Measurements from ENCODE around the gene SPECC1. TPM values are rescaled to one million over a fixed set of nuclear protein-coding genes. Genes with fewer than 3 reads are reported as not detected.

SPECC1 gene
- total RNA-seq, 1 donor from 2014 or later, result 69.6 TPM

- Mint-ChIP-seq H3K4me3 (ENCODE audit: low read depth) (no peak overlapping the region), H3K27ac (no peak overlapping the region), H3K9me3 (ENCODE audit: low read depth) (no peaks in the 10 kb centered on the region), H3K36me3 (ENCODE audit: insufficient read depth) (peaks cover 10% of the 10 kb centered on the region), H3K4me1 (ENCODE audit: low read depth) (peaks cover 8% of the 10 kb centered on the region), H3K27me3 (no peaks in the 10 kb centered on the region)
- no peak for DNase-seq (ENCODE audit: low spot score, unreplicated experiment)
- TF ChIP-seq, protein P1, sequence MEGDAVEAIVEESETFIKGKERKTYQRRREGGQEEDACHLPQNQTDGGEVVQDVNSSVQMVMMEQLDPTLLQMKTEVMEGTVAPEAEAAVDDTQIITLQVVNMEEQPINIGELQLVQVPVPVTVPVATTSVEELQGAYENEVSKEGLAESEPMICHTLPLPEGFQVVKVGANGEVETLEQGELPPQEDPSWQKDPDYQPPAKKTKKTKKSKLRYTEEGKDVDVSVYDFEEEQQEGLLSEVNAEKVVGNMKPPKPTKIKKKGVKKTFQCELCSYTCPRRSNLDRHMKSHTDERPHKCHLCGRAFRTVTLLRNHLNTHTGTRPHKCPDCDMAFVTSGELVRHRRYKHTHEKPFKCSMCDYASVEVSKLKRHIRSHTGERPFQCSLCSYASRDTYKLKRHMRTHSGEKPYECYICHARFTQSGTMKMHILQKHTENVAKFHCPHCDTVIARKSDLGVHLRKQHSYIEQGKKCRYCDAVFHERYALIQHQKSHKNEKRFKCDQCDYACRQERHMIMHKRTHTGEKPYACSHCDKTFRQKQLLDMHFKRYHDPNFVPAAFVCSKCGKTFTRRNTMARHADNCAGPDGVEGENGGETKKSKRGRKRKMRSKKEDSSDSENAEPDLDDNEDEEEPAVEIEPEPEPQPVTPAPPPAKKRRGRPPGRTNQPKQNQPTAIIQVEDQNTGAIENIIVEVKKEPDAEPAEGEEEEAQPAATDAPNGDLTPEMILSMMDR (IDR thresholded peaks at IDR 0.05; ENCODE audit: unreplicated experiment), result no peak
Measured at GRCh38 chr17:20280051-20280450, 270.9 kb downstream of the SPECC1 start.

- Mint-ChIP-seq H3K27me3 (no peaks in the 10 kb centered on the region), H3K27ac (no peak overlapping the region), H3K36me3 (ENCODE audit: insufficient read depth) (peaks cover 10% of the 10 kb centered on the region), H3K9me3 (ENCODE audit: low read depth) (no peaks in the 10 kb centered on the region), H3K4me3 (ENCODE audit: low read depth) (no peak overlapping the region), H3K4me1 (ENCODE audit: low read depth) (peaks cover 10% of the 10 kb centered on the region)
- TF ChIP-seq, protein P1 (IDR thresholded peaks at IDR 0.05; ENCODE audit: unreplicated experiment), result no peak
- DNase-seq (ENCODE audit: low spot score, unreplicated experiment), result no peak
Measured at GRCh38 chr17:20280851-20281250, 271.7 kb downstream of the SPECC1 start.

DNA sequence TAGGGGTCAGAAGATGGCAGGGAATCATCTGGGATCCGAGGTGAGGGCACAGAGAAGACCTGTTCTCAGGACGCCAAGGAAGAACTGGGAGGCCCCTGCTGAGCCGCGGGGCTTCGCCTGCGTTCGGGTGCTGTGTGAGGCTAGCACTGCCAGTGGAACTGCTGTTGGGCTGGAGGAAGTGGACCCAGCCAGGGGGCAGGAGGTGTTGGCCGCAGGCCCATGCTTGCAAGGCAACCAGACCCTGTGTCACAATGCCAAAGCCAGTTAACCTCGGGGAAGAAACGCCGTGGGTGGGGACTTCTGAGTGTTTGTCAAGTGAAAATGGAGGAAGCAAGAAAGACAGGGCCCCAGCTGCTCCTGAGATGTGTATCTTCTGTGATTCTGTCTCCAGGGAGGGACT lies 272.7 kb downstream of the SPECC1 start:
- no peaks in the 10 kb centered on the region for H3K9me3 Mint-ChIP-seq (ENCODE audit: low read depth)
- no peak for DNase-seq (ENCODE audit: low spot score, unreplicated experiment)
- H3K4me1 Mint-ChIP-seq (ENCODE audit: low read depth), result peaks cover 10% of the 10 kb centered on the region
- no peak overlapping the region for H3K4me3 Mint-ChIP-seq (ENCODE audit: low read depth)
- H3K36me3 Mint-ChIP-seq (ENCODE audit: insufficient read depth), result peaks cover 10% of the 10 kb centered on the region
- no peaks in the 10 kb centered on the region for H3K27me3 Mint-ChIP-seq
- no peak overlapping the region for H3K27ac Mint-ChIP-seq
- TF ChIP-seq, protein P1 (IDR thresholded peaks at IDR 0.05; ENCODE audit: unreplicated experiment), result no peak

- no peaks in the 10 kb centered on the region for H3K27me3 Mint-ChIP-seq
- TF ChIP-seq, protein P1 (IDR thresholded peaks at IDR 0.05; ENCODE audit: unreplicated experiment), result no peak
Measured at GRCh38 chr17:20282526-20283308, 273.6 kb downstream of the SPECC1 start.

GRCh38 chr17:20284022-20284421 lies 274.9 kb downstream of the SPECC1 start:
- TF ChIP-seq, protein P1 (IDR thresholded peaks at IDR 0.05; ENCODE audit: unreplicated experiment), result no peak
- H3K27me3 Mint-ChIP-seq, result no peaks in the 10 kb centered on the region
- no peaks in the 10 kb centered on the region for H3K9me3 Mint-ChIP-seq (ENCODE audit: low read depth)
- no peak overlapping the region for H3K27ac Mint-ChIP-seq
- peaks cover 10% of the 10 kb centered on the region for H3K4me1 Mint-ChIP-seq (ENCODE audit: low read depth)
- DNase-seq (ENCODE audit: low spot score, unreplicated experiment), result no peak
- peaks cover 19% of the 10 kb centered on the region for H3K36me3 Mint-ChIP-seq (ENCODE audit: insufficient read depth)
- no peak overlapping the region for H3K4me3 Mint-ChIP-seq (ENCODE audit: low read depth)

More at GRCh38 chr17:20282526-20283308, 273.6 kb downstream of the SPECC1 start:
- H3K4me1 Mint-ChIP-seq (ENCODE audit: low read depth), result peaks cover 10% of the 10 kb centered on the region
- no peaks in the 10 kb centered on the region for H3K9me3 Mint-ChIP-seq (ENCODE audit: low read depth)
- DNase-seq (ENCODE audit: low spot score, unreplicated experiment), result no peak
- no peak overlapping the region for H3K4me3 Mint-ChIP-seq (ENCODE audit: low read depth)
- no peak overlapping the region for H3K27ac Mint-ChIP-seq
- H3K36me3 Mint-ChIP-seq (ENCODE audit: insufficient read depth), result peaks cover 12% of the 10 kb centered on the region
